HG03439 (cell line): ENCODE measurements around the gene IQGAP2.
A peak's percentile ranks its signal among the peaks of the same experiment; 100 is the strongest.

ENCODE experiments used
- ATAC-seq: cut with Tn5 transposase; IDR thresholded peaks from one replicate; pipeline ENCODE4 v1.9.1; 2021; ENCODE audit warnings: mild to moderate bottlenecking, moderate library complexity; ENCODE audit not compliant: unreplicated experiment

The IQGAP2 gene

DNA sequence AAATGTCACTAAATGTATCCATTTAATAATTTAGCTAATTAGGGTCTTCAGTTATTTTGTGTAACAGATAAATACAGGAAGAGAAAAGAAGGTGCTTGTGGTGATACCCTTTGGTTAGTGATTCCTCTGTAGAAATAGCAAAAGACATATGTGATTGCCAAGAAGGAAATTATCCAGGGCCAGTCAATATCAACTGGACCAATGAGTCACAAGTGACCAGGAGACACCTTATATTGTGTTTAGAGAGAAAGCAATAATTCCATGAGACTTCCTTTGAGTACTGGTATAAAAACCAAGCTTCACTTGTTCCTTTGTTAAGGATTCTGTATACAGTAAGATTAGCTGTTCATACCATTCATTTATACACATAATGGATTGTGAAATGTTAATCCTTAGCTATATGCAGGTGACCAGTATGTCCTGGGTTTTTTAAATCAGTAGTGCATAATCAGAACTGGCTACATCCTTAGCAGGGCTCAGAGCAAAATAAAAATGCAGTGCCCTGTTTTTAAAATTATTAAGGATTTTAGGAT, 301.1 kb downstream of the IQGAP2 start:
- no peak for ATAC-seq

DNA sequence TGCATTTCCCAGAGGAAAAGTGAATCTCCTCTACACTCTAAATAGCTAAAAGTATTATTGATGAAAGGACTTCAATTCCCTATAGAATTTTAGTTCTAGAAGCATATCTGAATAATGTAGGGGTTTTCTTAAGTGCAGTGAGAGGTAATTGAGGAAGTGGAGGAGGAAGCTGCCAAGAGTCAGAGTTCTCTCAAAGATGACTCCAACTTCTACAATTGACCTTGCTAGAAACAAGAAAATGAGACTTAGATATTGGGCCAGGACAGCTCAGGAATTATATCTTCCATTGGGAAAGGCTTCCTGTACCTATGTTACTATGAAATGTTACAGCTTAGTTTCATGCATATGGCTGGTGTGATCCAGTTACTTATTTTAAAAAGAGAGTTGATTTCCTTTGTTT, 302.5 kb downstream of the IQGAP2 start:
- no peak for ATAC-seq

DNA sequence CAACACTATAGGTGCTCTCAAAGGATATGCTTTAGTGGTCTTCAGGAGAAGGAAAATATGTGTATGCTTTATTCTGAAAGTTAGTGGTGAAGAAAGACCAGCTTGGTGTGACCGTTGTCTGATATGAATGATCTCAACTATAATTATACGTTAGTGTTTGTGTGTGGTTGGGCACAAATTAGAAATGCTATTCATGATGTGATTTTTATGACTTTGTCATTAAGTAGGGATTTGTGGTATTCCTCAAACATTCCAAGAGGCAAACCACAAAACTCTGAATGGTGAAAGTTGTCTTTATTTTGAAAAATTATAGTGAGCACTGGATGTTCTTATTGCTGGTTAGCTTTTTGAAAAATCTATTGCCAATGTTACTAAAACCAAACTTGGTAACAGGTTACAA, 306.7 kb downstream of the IQGAP2 start:
- no peak for ATAC-seq

DNA sequence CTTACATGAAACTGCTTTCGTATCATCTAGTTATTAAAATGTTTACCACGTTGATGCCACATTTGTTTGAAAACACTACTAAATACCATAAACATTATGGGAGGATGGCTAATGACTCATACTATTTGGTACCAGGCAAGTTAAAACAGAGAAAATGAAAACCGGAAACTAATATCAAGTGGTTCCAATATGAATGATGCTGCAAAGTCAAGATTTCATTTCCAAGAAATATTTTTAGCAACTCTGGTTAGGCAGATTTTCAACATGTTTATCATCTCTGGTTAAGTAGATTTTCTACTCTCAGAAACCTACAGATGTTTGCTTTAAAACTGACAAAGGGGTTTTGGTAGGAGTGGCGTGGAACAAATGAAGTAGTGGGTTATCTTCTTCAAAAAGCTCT, 307.9 kb downstream of the IQGAP2 start:
- no peak for ATAC-seq

DNA sequence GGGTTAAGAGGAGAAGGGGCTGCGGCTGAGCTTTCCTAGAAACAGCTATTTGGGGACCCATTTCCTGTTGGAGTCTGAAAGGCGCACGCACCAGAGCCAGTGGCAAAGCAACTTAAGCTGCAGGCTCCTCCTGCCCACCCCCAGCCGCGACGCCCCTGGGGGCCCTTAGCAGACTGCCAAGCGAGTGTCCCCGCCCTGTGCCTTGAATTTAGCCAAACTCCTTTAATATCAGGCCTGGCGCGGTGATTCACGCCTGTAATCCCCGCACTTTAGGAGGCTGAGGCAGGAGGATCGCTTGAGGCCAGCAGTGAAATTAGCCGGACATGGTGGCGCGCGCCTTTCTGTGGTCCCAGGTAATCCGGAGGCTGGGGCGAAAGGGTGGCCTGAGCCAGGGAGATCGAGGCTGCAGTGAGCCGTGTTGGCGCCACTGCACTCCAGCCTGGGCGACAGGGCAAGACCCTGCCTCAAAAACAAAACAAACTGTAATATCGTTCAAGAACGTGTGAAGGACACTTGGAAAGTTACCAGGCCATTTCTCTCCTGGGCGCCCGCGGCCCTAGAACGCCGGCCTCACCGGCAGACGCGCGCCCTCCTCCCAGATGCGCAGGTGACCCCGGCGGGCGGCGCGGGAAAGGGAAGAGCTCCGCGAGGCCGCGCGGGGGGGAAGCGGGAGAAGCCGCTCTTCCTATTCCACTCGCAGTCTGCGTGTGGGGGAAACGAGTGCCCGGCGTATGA, 311.8 kb downstream of the IQGAP2 start:
- ATAC-seq: no peak

GRCh38 chr5:76715486-76715735, 312.3 kb downstream of the IQGAP2 start:
- ATAC-seq: no peak

DNA sequence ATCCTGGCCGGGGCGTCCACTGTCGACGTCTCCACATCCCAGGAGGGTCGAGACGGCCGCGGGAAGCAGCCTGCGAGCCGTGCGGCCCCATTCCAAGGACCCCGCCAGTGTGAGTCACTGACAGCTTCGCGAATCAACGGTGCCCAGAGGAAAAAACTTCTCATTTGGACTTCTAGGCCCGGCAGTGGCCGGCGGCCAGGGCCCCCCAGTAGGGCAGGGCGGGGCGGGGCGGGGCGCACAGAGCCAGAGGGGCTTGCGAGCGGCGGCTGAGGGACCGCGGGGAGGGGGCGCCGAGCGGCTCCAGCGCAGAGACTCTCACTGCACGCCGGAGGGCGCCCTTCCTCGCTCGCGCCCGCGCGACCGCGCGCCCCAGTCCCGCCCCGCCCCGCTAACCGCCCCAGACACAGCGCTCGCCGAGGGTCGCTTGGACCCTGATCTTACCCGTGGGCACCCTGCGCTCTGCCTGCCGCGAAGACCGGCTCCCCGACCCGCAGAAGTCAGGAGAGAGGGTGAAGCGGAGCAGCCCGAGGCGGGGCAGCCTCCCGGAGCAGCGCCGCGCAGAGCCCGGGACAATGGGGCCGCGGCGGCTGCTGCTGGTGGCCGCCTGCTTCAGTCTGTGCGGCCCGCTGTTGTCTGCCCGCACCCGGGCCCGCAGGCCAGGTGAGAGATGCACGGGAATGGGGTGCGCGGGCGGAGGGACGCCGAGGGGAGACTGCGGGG, 312.8 kb downstream of the IQGAP2 start, which contains the start of gene F2R:
Gene F2R, plus strand, starts transcription at position 391 of the 720 bp plus-strand sequence. Its CDS starts 182 bp downstream, at position 573.
- ATAC-seq: no peak

- no peak for ATAC-seq
These were observed 313.5 kb downstream of the IQGAP2 start for GRCh38 chr5:76716456-76717157.

DNA sequence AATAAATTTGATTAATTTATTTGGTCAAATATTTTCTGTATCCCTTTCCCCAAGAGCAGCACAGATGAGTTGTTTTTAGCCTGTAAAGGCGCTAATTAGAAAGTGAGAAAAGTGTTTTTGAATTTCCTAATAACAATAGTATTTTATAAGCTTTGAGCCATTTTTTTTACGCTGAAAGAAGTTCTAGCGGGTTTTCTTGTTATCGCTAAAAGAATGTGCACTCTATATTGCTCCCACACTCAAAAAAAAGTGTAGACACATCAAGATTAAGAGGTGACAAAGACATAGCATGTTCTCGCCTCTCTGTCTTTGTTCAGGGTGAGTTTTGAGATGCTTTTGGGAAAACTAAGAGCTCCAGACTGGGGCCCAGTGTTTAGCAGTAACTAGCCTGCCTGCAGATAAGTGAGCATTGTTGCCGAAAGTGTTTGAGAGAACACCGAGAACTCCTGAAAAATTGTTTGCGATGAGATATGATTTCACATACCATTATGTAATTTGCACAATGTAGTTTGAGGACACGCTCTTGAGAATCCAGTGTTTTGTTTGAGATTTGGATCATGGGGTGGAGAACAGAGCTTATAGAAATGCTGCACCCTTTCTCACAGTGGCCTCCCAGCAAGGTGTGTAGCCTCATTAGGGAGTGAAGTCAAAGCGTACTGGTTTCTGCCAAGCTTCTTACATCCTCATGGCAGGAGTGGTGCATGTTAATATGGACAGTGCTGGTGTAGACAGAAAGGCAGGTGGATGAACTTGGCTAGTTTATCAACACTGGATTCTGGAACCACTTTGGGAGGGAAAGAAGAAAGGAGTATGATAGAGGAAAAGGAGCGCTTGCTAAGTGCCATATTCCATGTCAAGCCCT, 314.4 kb downstream of the IQGAP2 start:
- ATAC-seq: no peak

DNA sequence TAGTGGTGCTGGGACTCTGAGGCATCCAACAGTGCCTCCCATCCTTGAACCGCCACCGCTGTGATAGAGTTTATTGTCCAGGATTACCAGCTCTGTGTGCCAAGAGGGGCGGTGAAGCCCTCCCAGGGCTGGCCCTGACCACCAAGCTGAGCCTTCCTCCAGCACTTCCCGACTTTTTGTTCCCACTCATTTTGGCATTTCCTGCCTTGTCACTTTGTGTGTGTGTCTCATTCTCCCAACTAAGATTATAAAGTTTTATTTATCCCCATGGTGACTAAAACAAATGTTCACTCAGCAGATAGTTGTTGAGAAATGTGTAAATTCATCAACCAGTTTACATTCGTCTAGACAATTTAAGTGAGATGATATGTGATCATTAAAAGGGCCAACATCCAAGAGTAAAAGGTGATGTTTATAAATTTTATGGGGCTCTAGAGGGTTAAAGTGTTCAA, 315.3 kb downstream of the IQGAP2 start:
- no peak for ATAC-seq

DNA sequence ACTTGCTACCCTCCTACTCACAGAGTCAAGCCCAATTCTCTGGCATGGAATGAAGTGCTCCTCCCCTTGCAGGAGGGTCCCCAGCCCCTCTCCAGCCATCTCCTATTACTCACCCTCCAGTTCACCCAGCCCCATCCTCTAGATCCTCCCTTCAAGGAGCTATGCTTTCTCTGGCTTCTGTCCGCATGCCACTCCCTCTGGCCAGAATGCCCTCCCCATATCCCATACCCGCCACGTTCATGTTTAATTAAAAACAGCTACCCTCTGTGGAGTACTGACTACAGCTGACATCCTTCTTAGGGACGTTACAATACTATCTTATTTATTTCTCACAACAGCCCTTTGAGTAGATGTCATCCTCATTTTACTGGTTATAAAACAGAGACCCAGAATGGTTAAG, 315.8 kb downstream of the IQGAP2 start:
- no peak for ATAC-seq

- peak; percentile 77 for ATAC-seq
These were observed 318.0 kb downstream of the IQGAP2 start for GRCh38 chr5:76720988-76721569.

GRCh38 chr5:76723266-76723665, 320.2 kb downstream of the IQGAP2 start:
- ATAC-seq: no peak

DNA sequence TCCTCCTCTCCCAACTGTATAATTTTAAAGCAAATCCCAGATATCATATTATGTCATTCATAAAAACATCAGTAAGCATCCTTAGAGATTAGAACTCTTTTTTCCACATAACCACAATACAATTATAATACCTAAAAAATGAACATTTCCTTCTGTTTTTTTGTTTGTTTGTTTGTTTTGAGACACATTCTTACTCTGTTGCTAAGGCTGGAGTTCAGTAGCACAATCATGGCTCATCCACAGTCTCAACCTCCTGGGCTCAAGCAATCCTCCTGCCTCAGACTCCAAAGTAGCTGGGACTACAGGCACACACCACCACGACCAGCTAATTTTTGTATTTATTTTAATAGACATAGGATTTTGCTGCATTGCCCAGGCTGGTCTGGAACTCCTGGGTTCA, 320.8 kb downstream of the IQGAP2 start:
- no peak for ATAC-seq

- no peak for ATAC-seq
These were observed 321.8 kb downstream of the IQGAP2 start for GRCh38 chr5:76724871-76725270.

GRCh38 chr5:76728965-76729364, 325.9 kb downstream of the IQGAP2 start:
- no peak for ATAC-seq

DNA sequence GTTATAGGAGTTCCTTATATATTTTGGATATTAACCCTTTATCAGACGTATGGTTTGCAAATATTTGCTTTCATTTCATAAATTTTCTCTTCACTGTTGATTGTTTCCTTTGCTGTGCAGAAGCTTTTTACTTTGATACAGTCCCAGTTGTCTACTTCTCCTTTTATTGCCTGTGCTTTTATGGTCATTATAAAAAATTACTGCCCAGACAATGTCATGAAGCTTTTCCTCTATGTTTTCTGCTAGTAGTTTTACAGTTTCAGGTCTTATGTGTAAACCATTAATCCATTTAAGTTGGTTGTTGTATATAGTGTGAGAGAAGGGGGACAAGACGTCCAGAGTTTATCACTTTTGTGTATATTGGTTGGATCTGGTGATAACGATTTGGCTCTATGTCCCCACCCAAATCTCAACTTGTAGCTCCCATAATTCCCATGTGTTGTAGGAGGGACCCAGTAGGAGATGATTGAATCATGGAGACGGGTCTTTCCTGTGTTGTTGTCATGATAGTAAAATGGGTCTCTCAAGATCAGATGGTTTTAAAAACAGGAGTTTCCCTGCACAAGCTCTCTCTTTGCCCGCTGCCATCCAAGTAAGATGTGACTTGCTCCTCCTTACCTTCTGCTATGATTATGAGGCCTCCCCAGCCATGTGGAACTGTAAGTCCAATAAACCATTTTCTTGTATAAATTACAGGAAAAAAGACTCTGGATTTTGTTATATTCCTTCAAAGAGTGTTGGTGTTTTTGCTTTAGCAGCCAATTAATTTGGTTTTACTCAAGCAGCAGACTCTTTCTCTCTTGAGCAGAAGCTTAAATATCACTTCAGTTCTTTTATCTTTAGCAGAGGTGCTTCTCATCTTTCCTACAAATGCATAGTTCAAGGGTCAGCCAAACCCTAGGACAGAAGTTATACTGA, 326.5 kb downstream of the IQGAP2 start:
- ATAC-seq: no peak

- no peak for ATAC-seq
These were observed 329.4 kb downstream of the IQGAP2 start for GRCh38 chr5:76732405-76733048.

DNA sequence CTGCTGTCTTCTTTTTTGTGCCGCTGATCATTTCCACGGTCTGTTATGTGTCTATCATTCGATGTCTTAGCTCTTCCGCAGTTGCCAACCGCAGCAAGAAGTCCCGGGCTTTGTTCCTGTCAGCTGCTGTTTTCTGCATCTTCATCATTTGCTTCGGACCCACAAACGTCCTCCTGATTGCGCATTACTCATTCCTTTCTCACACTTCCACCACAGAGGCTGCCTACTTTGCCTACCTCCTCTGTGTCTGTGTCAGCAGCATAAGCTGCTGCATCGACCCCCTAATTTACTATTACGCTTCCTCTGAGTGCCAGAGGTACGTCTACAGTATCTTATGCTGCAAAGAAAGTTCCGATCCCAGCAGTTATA, 329.9 kb downstream of the IQGAP2 start:
- peak; percentile 90 for ATAC-seq
